HepG2 (cell line): ENCODE measurements around the gene STYK1. TPM values are rescaled to one million over a fixed set of nuclear protein-coding genes. Genes with fewer than 3 reads are reported as not detected.
"Not testable (repeated sequence)": the region's sequence is repeated elsewhere in the genome, so short reads cannot be mapped to it uniquely, and the experiment has no call there.

Experiments used
- ATAC-seq: fragments of 200-7000 bp; cut with Tn5 transposase; 3 replicates; pipeline ENCODE4 v1.9.1; 2020; ENCODE audit warnings: mild to moderate bottlenecking, moderate library complexity
- BruUV-seq: library from RNA; stranded (reverse); fragments of 400-500 nt; replicated peaks from 2 replicates; lab custom pipeline; 2021; lab: Mats Ljungman, UMichigan
- CTCF ChIA-PET: fragments of 300-600 bp; formaldehyde crosslinking; extraction: SDS; loops from one replicate; lab custom pipeline; 2021; ENCODE audit warnings: low total read pairs, inconsistent platforms, low intra/inter-chr PET ratio; lab: Yijun Ruan, JAX
- POLR2A ChIA-PET: fragments of 350-600 bp; sonication (Branson Sonifier 250); formaldehyde crosslinking; loops from one replicate; lab custom pipeline; 2020; ENCODE audit warnings: antibody characterized with exemption, inconsistent platforms; lab: Yijun Ruan, JAX
- DNase-seq: peaks from one replicate; pipeline ENCODE4 v3.0.0-alpha.2; 2015; ENCODE audit warnings: low spot score
- FAIRE-seq: peaks from 3 replicates; lab custom pipeline; 2011; peaks lifted over from hg19 to GRCh38; lab: Jason Lieb, UNC
- H2AFZ ChIP-seq: one replicate; pipeline ENCODE4 v1.6.1; 2011; ENCODE audit warnings: low read length, inconsistent platforms
- H3K27ac ChIP-seq: fragments of 300-600 bp; 3 replicates; pipeline ENCODE4 v1.8.0; 2011; ENCODE audit warnings: mixed run types, mild to moderate bottlenecking, mixed read lengths, low read length, inconsistent platforms; ENCODE audit not compliant: insufficient read depth; ENCODE audit errors: extremely low read length
- H3K27me3 ChIP-seq, 2 experiments: fragments of 200-600 bp in 1 of 2; 2 replicates in 1 of 2; 3 replicates in 1 of 2; pipeline versions ENCODE4 v1.6.0 to v1.8.0; 2011; ENCODE audit warnings: low read length in 2 of 2, mild to moderate bottlenecking in 2 of 2, moderate library complexity in 2 of 2, inconsistent platforms in 1 of 2; ENCODE audit not compliant: insufficient read depth in 2 of 2, control insufficient read depth in 1 of 2
- H3K36me3 ChIP-seq, 2 experiments: fragments of 200-600 bp in 1 of 2; replicated peaks in 1 of 2; 2 replicates in 1 of 2; 3 replicates in 1 of 2; pipeline versions ENCODE4 v1.5.1 to v1.8.0; 2011; ENCODE audit warnings: low read length in 2 of 2, inconsistent platforms in 1 of 2; ENCODE audit not compliant: insufficient read depth in 2 of 2, control insufficient read depth in 1 of 2
- H3K4me1 ChIP-seq: 2 replicates; pipeline ENCODE4 v1.5.1; 2012; ENCODE audit warnings: low read length, inconsistent platforms; ENCODE audit not compliant: insufficient read depth
- H3K4me2 ChIP-seq: 2 replicates; pipeline ENCODE4 v1.6.0; 2011; ENCODE audit warnings: low read depth, low read length, inconsistent platforms
- H3K4me3 ChIP-seq, 3 experiments: fragments of 200-600 bp in 1 of 3; sonication (generic), shearing (Covaris generic) in 1 of 3; replicated peaks in 1 of 3; 2 replicates each; pipeline ENCODE4 v1.5.1; 2011 to 2016; ENCODE audit warnings: low read length in 3 of 3, inconsistent platforms in 2 of 3, low read depth in 2 of 3, mild to moderate bottlenecking in 2 of 3, control low read depth in 1 of 3, mixed read lengths in 1 of 3; ENCODE audit not compliant: insufficient read depth in 1 of 3
- H3K79me2 ChIP-seq: one replicate; pipeline ENCODE4 v1.6.1; 2011; ENCODE audit warnings: low read length, inconsistent platforms; ENCODE audit not compliant: insufficient read depth
- H3K9ac ChIP-seq: 2 replicates; pipeline ENCODE4 v1.6.0; 2011; ENCODE audit warnings: mild to moderate bottlenecking, low read depth, low read length, inconsistent platforms; ENCODE audit not compliant: insufficient read depth
- H3K9me3 ChIP-seq: 2 replicates; pipeline ENCODE4 v1.5.1; 2012; ENCODE audit warnings: mild to moderate bottlenecking, low read length
- H4K20me1 ChIP-seq: 2 replicates; pipeline ENCODE4 v1.6.0; 2011; ENCODE audit warnings: inconsistent platforms, mild to moderate bottlenecking, low read length, moderate library complexity; ENCODE audit not compliant: insufficient read depth
- ARNT ChIP-seq: fragments of 450-650 bp; IDR thresholded peaks from 2 replicates; pipeline ENCODE4 v1.6.1; 2017
- CEBPB ChIP-seq: IDR thresholded peaks from 2 replicates; pipeline ENCODE4 v1.6.1; 2011; ENCODE audit warnings: low read depth, low read length, improper control_type of control experiment, borderline replicate concordance
- NFE2L1 ChIP-seq: sonication (generic); formaldehyde crosslinking; IDR thresholded peaks from 2 replicates; pipeline ENCODE4 v1.4.0; 2020; ENCODE audit warnings: missing genetic modification reagents, mild to moderate bottlenecking, borderline replicate concordance
- TCF7L2 ChIP-seq: IDR thresholded peaks from 2 replicates; pipeline ENCODE4 v1.6.1; 2011; ENCODE audit warnings: mild to moderate bottlenecking, low read depth, low read length, moderate library complexity
- WGBS: methylation state at CpG from one replicate; pipeline ENCODE4 v1.1.6; 2017; ENCODE audit warnings: low lambda C conversion rate; 5-methylcytosine and 5-hydroxymethylcytosine counted together
- in situ Hi-C: cut with HindIII; loops from 2 replicates; pipeline ENCODE4 v1.10.0; 2017; ENCODE audit warnings: low pct_unique_long_range_greater_than_20kb; ENCODE audit not compliant: extremely low pct_ligation_motif_present
- intact Hi-C: fragments of 100-400 bp; cut with micrococcal nuclease; formaldehyde crosslinking; loops from one replicate; pipeline ENCODE4 v1.10.0; 2022; ENCODE audit not compliant: unreplicated experiment
- polyA plus RNA-seq, 8 experiments: library from polyadenylated mRNA; depleted of rRNA in 3 of 8; stranded (reverse) in 7 of 8; unstranded in 1 of 8; fragments of >200 nt; fragmentation: Illumina TruSeq in 4 of 8; extraction: Trizol in 4 of 8; gene quantifications; 2 replicates each; pipeline versions ENCODE4 v1.2.1 to v1.2.3, GENCODE V29; 2011 to 2016; ENCODE audit warnings: low read depth in 4 of 8, missing spikeins in 1 of 8, mixed read lengths in 1 of 8; ENCODE audit not compliant: insufficient read depth in 1 of 8
- total RNA-seq, 5 experiments: library from RNA; depleted of rRNA; stranded (reverse); fragments of >200 nt; fragmentation: Illumina TruSeq; extraction: Trizol; gene quantifications; 2 replicates each; pipeline ENCODE4 v1.2.3, GENCODE V29; 2016; ENCODE audit warnings: low read depth in 1 of 5

The STYK1 gene
- total and polyA plus RNA-seq, 2 of the 13 experiments (the other 11 are each of a cell fraction or from before 2014, with no cell fraction given): not detected

GRCh38 chr12:10654003-10654402 lies 19.8 kb downstream of the STYK1 start (continued):
- TF ChIP-seq TCF7L2 (no peak), ARNT (no peak)
- TF ChIP-seq, all 625 proteins: peak for 0

GRCh38 chr12:10652192-10652591 lies 21.7 kb downstream of the STYK1 start:
- no peak for FAIRE-seq
- no peak overlapping the region for H3K27ac ChIP-seq
- no peaks in the 10 kb centered on the region for H3K36me3 ChIP-seq
- H3K9me3 ChIP-seq: peaks cover 10% of the 10 kb centered on the region; the same call in 1 of the 2 replicates
- in situ Hi-C loops: no loop called here
- H3K27me3 ChIP-seq: no peaks in the 10 kb centered on the region
- no peak for ATAC-seq
- intact Hi-C loops: no loop called here
- TF ChIP-seq CEBPB (peak; percentile 70), NFE2L1 (CRISPR knock-in tag) (no peak)
- ChIA-PET CTCF (no interaction called here), POLR2A (no interaction called here)
- H3K4me3 ChIP-seq: no peak overlapping the region
- DNase-seq: no peak
- 47% methylated on average over 3 of the region's 3 CpGs for whole genome bisulfite sequencing
- BruUV-seq: no TSS peak
- no peaks in the 10 kb centered on the region for H3K4me1 ChIP-seq
- no peak overlapping the region for H3K9ac ChIP-seq
- no peaks in the 10 kb centered on the region for H4K20me1 ChIP-seq
- H3K79me2 ChIP-seq: no peaks in the 10 kb centered on the region
- no peak overlapping the region for H3K4me2 ChIP-seq
- H2AFZ ChIP-seq: no peak overlapping the region

- H3K27me3 ChIP-seq, intact Hi-C loops, H3K4me2 ChIP-seq, H2AFZ ChIP-seq, CTCF ChIA-PET, DNase-seq, POLR2A ChIA-PET, H3K27ac ChIP-seq, H3K79me2 ChIP-seq, FAIRE-seq, H3K4me1 ChIP-seq, H3K9ac ChIP-seq, H3K4me3 ChIP-seq, H4K20me1 ChIP-seq, BruUV-seq, in situ Hi-C loops, ATAC-seq, H3K36me3 ChIP-seq: not testable (repeated sequence)
- H3K9me3 ChIP-seq: peaks cover 25% of the 10 kb centered on the region
Measured at GRCh38 chr12:10646576-10646975, 27.3 kb downstream of the STYK1 start.
